ENCODE measurements around the gene KCND2.

The KCND2 gene

DNA sequence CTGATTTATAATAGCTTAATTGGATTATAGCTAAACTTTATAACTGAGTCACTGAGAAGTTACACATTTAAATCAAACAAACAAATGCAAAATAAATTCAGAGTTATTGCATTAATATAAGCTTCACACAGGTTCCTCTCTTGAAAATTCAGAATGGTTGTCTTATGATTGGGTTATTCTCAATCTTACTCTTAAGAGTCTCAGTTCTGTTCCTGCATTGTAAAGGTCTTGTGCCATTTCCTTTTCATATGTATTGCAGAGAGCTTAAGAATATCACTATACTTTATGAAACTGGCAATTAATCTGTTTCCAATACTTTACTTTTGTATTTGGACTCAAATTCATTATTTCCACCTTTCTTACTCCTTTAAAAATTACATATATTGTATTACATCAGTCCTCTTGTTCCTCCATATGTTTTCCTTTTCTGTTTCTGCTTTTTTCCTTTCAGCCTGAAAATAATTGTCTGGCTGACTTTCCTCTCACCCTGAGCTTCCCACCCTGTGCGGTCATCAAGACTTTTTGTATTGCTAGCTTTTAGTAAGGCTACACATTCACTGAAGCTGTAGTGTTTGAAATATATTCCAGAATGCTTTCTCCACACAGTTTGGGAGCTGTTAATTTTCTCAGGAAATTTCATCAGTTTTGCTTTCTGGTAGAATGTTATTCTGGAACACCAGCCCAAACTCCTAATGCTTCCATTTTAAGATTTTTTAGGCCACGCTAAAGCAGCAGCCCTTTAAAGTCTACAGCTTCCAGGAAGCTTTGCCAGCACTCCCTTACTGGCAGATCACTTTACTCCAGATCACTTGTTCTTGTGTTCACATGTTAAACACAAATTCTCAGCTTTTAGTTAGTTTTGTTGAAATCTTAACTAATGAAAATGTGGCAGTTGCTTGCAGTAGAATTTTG, 139.4 kb downstream of the KCND2 start:
- FAIRE-seq, result no peak

- FAIRE-seq, result no peak
Observed at GRCh38 chr7:120413164-120413563, 140.2 kb downstream of the KCND2 start.

DNA sequence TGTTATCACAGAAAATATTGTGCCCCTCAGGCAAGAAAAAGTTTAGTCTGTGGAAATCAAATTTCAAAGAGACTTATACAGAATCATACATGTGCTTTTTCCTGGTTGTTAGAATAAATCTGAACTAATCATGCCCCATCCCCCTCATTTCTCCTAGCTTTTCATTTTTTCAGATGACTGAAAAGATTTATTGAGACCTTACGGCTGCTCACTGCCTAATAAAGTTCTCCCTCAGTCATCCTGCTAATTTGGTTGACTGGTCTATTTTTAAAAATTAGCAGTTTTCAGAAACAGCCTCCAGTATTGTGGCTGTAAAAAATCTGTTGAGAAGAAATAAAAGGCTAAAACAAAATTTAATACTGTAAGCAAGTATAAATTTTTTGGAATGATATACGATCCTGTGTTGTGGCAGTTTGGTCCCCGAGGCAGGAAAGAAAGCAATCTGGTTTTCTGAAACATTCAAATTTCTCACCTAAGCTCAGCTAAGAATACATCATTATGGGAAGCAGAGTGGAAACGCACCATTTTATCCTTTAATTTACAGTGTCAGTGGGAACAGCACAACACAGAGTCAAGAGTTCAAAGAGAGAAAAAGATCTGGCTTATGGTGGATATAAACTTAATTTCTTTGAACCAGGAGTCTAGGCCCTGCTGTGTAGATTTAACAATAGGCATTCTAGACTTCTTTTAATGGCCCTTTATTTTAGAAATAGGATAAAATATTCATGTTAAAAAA, 144.4 kb downstream of the KCND2 start:
- FAIRE-seq, result no peak

- no peak for FAIRE-seq
Observed at GRCh38 chr7:120421151-120421651, 148.2 kb downstream of the KCND2 start.

- no peak for FAIRE-seq
Observed at GRCh38 chr7:120431016-120431415, 158.0 kb downstream of the KCND2 start.

DNA sequence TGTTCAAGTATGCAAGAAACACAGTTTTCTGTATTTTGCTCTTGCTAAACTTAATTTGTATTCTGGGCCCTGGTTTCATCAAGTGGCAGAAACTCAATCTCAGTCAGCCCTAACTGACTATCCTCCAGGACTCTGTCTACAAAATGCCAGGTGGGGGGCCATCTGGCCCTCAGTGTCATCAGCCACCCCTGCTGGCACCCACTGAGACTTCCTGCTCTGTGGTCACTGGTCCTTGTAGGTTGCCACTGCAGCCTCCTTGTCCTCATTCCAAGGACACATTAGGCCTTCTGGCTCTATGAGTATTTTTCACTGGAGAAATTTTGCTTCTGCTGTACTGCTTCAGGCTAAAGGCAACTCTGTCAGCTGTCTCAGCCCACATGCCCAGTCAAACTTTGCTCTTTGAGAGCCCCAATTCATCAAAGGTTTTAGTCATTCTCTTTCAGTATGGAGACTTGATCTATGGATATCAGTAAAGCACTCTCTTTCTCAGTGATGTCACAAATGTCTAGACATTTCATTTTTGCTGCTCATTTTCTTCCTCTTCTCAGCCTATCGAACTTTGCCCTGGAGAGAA, 163.6 kb downstream of the KCND2 start:
- FAIRE-seq, result no peak

DNA sequence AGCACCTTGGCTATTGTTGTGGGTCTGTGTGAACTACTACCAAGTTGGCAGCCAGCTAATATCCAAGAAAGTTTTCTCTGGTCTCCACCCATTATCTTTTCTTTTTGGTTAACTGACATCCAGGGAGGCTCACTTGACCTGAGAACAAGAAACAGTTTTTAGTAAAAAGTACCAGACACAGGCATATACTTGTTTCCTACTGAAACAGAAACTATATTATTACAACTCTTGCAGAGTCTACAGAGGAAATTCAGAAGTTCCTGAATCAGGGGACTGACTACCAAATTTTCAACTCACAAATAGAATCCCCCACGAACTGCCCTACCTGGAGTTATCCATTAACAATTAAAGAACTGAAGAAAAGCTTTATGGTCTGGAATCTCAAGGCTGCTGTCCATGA, 168.9 kb downstream of the KCND2 start:
- FAIRE-seq, result no peak

- no peak for FAIRE-seq
Observed at GRCh38 chr7:120442838-120443237, 169.9 kb downstream of the KCND2 start.

GRCh38 chr7:120444650-120445049, 171.7 kb downstream of the KCND2 start:
- no peak for FAIRE-seq

- no peak for FAIRE-seq
Observed at GRCh38 chr7:120445276-120445675, 172.3 kb downstream of the KCND2 start.

- no peak for FAIRE-seq
Observed at GRCh38 chr7:120452665-120453064, 179.7 kb downstream of the KCND2 start.

DNA sequence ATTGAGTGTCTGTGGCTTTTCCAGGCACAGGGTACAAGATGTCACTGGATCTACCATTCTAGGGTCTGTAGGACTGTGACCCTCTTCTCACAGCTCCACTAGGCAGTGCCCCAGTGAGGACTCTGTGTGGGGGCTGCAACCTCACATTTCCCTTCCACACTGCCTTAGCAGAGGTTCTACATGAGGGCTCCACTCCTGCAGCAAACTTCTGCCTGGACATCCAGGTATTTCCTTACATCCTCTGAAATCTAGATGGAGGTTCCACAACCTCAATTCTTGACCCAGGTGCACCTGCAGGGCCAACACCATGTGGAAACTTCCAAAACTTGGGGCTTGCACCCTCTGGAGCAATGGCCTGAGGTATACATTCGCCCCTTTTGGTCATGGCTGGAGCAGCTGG, 183.7 kb downstream of the KCND2 start:
- no peak for FAIRE-seq

DNA sequence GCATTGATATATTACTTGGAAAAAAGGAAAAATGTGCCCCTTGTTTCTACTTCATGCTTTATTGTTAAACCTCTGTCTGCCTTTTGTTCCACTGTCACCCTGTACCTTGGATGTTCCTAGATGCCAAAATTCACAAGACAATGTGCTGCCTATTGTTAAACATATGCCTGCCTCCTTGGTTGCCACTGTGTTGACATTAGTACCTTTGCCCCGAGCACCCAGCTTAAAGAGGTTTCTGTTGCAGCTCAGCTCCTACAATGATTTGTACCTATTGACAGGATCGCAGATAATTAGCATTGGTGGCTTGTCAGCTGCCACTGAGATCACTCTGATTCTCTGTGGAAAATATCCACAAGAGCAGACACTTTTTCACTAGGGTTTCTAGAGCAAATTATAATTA, 188.0 kb downstream of the KCND2 start:
- no peak for FAIRE-seq

DNA sequence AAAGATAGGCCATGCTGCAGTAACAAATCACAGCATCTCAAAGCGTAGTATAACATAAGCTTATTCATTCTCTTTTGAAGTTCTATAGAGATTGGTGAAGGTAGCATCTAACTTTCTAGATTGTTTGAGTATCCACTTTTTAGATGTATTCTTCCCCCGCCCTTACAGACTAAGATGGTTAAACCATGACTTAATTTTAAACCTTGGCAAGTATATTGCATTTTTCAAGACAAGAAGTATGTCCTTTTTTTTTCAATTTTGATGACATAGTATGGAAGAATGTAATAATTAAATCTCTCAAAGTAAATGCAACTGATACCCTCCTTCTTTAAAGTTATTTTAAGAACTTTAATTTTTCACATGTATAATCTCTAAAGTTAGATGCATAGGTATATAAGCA, 190.0 kb downstream of the KCND2 start:
- FAIRE-seq, result no peak

- FAIRE-seq, result no peak
Observed at GRCh38 chr7:120464104-120464503, 191.1 kb downstream of the KCND2 start.

DNA sequence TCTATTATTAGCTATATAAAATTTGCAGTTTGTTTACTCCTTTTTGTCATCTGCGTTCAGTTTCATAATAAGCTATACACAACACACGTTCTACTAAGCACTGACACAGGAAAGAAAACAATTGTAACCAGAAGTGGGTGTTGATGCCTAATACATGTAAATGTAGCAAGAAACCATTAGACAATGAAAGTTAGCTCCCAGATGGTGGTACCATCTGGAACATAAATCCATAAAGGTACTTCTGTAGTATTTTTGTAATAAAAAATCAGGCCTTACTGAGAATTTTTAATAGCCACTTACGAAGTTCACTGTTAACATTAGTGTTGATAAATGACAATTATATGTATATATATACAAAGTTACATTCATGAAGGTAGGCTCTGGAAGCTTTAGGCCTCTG, 194.7 kb downstream of the KCND2 start:
- FAIRE-seq, result no peak

- FAIRE-seq, result no peak
Observed at GRCh38 chr7:120468611-120469010, 195.6 kb downstream of the KCND2 start.

DNA sequence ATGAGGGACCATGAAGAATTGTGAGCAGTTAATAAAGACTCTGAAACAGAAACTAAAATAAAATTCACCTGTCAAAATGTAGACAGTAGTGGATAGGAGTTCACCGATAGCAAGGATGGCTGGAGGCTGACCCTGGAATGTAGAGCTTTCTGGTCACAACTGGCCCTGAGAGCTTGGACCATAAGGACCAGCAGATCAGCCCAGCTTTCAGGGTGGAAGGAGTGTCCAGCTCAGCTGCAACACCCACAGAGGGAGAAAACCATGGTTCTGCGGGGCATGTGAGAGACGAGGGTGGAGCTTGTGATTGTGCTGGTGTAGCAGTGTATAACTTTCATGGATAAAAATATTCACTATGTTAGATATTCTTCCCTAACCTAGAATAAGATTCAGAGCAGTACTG, 199.9 kb downstream of the KCND2 start:
- FAIRE-seq, result no peak

- no peak for FAIRE-seq
Observed at GRCh38 chr7:120473352-120473751, 200.4 kb downstream of the KCND2 start.

DNA sequence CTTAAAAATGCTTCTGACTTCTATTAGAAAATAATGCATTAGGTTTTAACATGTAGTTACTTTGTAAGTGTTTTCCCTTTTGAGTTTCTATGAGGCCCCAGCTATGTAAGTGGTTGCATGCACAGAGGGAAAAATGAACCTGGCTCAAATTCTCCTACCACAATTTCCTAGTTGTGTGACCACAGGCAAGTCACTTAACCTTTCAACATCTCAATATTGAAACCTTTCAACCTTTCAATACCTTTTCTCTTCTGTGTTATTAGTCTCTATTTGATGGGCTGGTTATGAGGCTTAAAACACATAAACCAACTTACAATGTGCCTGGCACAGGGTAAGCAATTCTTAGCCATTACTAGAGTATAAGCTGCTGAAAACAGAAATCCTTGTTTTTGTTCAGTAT, 203.0 kb downstream of the KCND2 start:
- FAIRE-seq, result no peak

- no peak for FAIRE-seq
Observed at GRCh38 chr7:120480472-120480871, 207.5 kb downstream of the KCND2 start.

GRCh38 chr7:120480930-120481329, 208.0 kb downstream of the KCND2 start:
- no peak for FAIRE-seq

DNA sequence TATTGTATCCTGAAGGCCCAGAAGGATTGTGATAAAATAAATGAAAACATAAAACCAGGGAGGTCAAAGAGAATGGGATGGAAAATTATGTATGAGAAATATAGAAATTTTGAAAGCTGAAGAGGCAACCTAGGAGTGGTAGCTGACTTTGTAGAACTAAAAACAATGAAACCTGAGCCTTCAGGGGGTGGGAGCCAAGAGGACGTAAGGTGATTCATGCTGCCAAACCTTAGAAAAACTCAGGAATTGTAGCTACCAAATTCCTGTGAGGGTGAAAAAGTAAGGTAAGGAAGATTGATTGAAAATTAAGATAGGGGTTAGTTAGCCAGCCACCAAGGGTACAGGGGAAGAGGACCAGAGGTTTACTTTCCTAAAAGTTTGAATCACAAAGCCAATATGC, 213.2 kb downstream of the KCND2 start:
- FAIRE-seq, result no peak

DNA sequence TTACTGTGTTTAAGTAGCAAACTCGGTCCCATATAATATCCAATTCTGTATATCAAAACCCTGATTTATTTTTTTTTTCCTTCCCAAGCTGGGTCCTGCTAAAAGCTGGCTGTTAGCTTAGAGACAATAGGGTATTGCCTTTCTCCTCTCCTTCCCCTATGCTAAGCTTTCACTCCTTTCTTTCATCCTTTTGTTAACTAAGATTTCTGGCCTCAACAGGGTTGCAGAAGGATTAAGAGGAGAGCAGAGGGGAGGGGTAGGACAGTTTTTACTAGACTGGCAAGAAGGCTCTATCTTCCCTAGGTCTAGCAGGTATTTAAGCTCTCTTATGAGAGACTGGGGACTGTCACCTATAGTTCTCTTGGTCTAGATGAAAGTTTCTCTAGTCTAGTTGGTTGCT, 229.2 kb downstream of the KCND2 start:
- FAIRE-seq, result no peak

Data from islet of Langerhans (tissue), 1 donor.